Endothelial cell of umbilical vein (primary cell): ENCODE measurements around the gene ATP5F1B. TPM values are rescaled to one million over a fixed set of nuclear protein-coding genes. Genes with fewer than 3 reads are reported as not detected.
A peak's percentile ranks its signal among the peaks of the same experiment; 100 is the strongest.

Source experiments
- Bru-seq: library from RNA; stranded (reverse); fragments of 400-500 nt; gene quantifications from one replicate; lab custom pipeline; 2021; lab: Mats Ljungman, UMichigan
- BruChase-seq, 2 experiments: library from RNA; stranded (reverse); fragments of 400-500 nt; gene quantifications; one replicate each; lab custom pipeline; 2021; lab: Mats Ljungman, UMichigan
- BruUV-seq: library from RNA; stranded (reverse); fragments of 400-500 nt; replicated peaks from 2 replicates; lab custom pipeline; 2021; lab: Mats Ljungman, UMichigan
- CTCF ChIA-PET: fragments of 300-600, 350-600 bp; sonication (Branson Sonifier 250); formaldehyde crosslinking; loops from one replicate; lab custom pipeline; 2021; ENCODE audit warnings: antibody characterized with exemption, inconsistent platforms; lab: Charles Lee
- POLR2A ChIA-PET: fragments of 300-600, 350-600 bp; sonication (Branson Sonifier 250); formaldehyde crosslinking; loops from one replicate; lab custom pipeline; 2021; ENCODE audit warnings: antibody characterized with exemption, inconsistent platforms; lab: Charles Lee
- DNase-seq: peaks from one replicate; pipeline ENCODE4 v3.0.0-alpha.2; 2011; ENCODE audit warnings: low read depth, low spot score
- FAIRE-seq: peaks from 2 replicates; lab custom pipeline; 2011; peaks lifted over from hg19 to GRCh38; lab: Jason Lieb, UNC
- H2AFZ ChIP-seq: 2 replicates; pipeline ENCODE4 v1.6.0; 2012; ENCODE audit warnings: low read depth, low read length, control low read depth, inconsistent platforms
- H3K27ac ChIP-seq: 2 replicates; pipeline ENCODE4 v1.5.1; 2011; ENCODE audit warnings: low read depth, mild to moderate bottlenecking, control low read depth, low read length, moderate library complexity; ENCODE audit not compliant: insufficient read depth
- H3K27me3 ChIP-seq, 2 experiments: 2 replicates each; pipeline versions ENCODE4 v1.6.0 to v1.6.1; 2011; ENCODE audit warnings: low read length in 2 of 2, mixed read lengths in 1 of 2; ENCODE audit not compliant: control insufficient read depth in 2 of 2, insufficient read depth in 2 of 2
- H3K36me3 ChIP-seq, 2 experiments: 2 replicates in 1 of 2; 3 replicates in 1 of 2; pipeline ENCODE4 v1.5.1; 2011; ENCODE audit warnings: low read length in 2 of 2, mild to moderate bottlenecking in 1 of 2, moderate library complexity in 1 of 2; ENCODE audit not compliant: control insufficient read depth in 2 of 2, insufficient read depth in 2 of 2; ENCODE audit errors: extremely low read depth in 1 of 2
- H3K4me1 ChIP-seq: 3 replicates; pipeline ENCODE4 v1.5.1; 2011; ENCODE audit warnings: mild to moderate bottlenecking, low read length; ENCODE audit not compliant: control insufficient read depth, insufficient read depth; ENCODE audit errors: extremely low read depth
- H3K4me2 ChIP-seq: 2 replicates; pipeline ENCODE4 v1.6.1; 2011; ENCODE audit warnings: low read length, control low read depth, mixed read lengths; ENCODE audit not compliant: insufficient read depth
- H3K4me3 ChIP-seq, 3 experiments: fragments of 200-600 bp in 1 of 3; sonication (generic), shearing (Covaris generic) in 1 of 3; replicated peaks in 1 of 3; 2 replicates each; pipeline ENCODE4 v1.5.1; 2011 to 2016; ENCODE audit warnings: control low read depth in 3 of 3, low read length in 3 of 3, mild to moderate bottlenecking in 2 of 3, inconsistent platforms in 1 of 3, low read depth in 1 of 3, moderate library complexity in 1 of 3; ENCODE audit not compliant: insufficient read depth in 1 of 3
- H3K79me2 ChIP-seq: 2 replicates; pipeline ENCODE4 v1.6.0; 2012; ENCODE audit warnings: low read length, inconsistent platforms; ENCODE audit not compliant: control insufficient read depth, insufficient read depth
- H3K9ac ChIP-seq: replicated peaks from 2 replicates; pipeline ENCODE3; 2011; ENCODE audit warnings: low read length, control low read depth; ENCODE audit not compliant: insufficient read depth; ENCODE audit errors: extremely low read depth
- H3K9me1 ChIP-seq: replicated peaks from 3 replicates; pipeline ENCODE4 v1.6.0; 2011; ENCODE audit warnings: mild to moderate bottlenecking, low read length; ENCODE audit not compliant: control insufficient read depth, insufficient read depth; ENCODE audit errors: extremely low read depth
- H3K9me3 ChIP-seq: replicated peaks from 2 replicates; pipeline ENCODE4 v1.5.1; 2012; ENCODE audit warnings: low read length, inconsistent platforms; ENCODE audit not compliant: control insufficient read depth, insufficient read depth
- H4K20me1 ChIP-seq: replicated peaks from 2 replicates; pipeline ENCODE3; 2011; ENCODE audit warnings: mild to moderate bottlenecking, low read length; ENCODE audit not compliant: control insufficient read depth, insufficient read depth; ENCODE audit errors: extremely low read depth
- CTCF ChIP-seq, 2 donors: IDR thresholded peaks; 1 replicate in 1 of 2; 2 replicates in 1 of 2; pipeline ENCODE4 v1.5.1; 2011; ENCODE audit warnings: low read length in 2 of 2, mild to moderate bottlenecking in 2 of 2, moderate library complexity in 2 of 2, control low read depth in 1 of 2, inconsistent platforms in 1 of 2, low read depth in 1 of 2; ENCODE audit not compliant: insufficient read depth in 1 of 2; ENCODE audit errors: extremely low read depth in 1 of 2
- EZH2 ChIP-seq: IDR thresholded peaks from 2 replicates; pipeline ENCODE4 v1.6.1; 2012; ENCODE audit warnings: borderline replicate concordance, low read depth, mild to moderate bottlenecking, moderate library complexity, low read length, inconsistent platforms; ENCODE audit not compliant: severe bottlenecking
- FOS ChIP-seq: IDR thresholded peaks from 2 replicates; pipeline ENCODE4 v1.6.1; 2011; ENCODE audit warnings: mild to moderate bottlenecking, low read length, moderate library complexity, borderline replicate concordance; ENCODE audit not compliant: insufficient read depth
- GATA2 ChIP-seq: IDR thresholded peaks from 2 replicates; pipeline ENCODE4 v1.7.0; 2011; ENCODE audit warnings: low read depth, mild to moderate bottlenecking, moderate library complexity, mixed read lengths, low read length; ENCODE audit not compliant: insufficient read length, insufficient read depth
- JUN ChIP-seq: IDR thresholded peaks from 2 replicates; pipeline ENCODE4 v1.6.1; 2011; ENCODE audit warnings: borderline replicate concordance, low read depth; ENCODE audit not compliant: insufficient read length, insufficient read depth
- MAX ChIP-seq: IDR thresholded peaks from 2 replicates; pipeline ENCODE4 v1.6.1; 2011; ENCODE audit not compliant: insufficient read depth, insufficient read length
- MYC ChIP-seq: IDR thresholded peaks from one replicate; pipeline ENCODE4 v1.6.1; 2011; ENCODE audit warnings: mild to moderate bottlenecking, low read depth, low read length
- POLR2A ChIP-seq: IDR thresholded peaks from 2 replicates; pipeline ENCODE4 v1.6.1; 2012; ENCODE audit warnings: low read depth, mild to moderate bottlenecking, control low read depth, low read length
- POLR2AphosphoS5 ChIP-seq: IDR thresholded peaks from 2 replicates; pipeline ENCODE4 v1.6.1; 2012; ENCODE audit warnings: low read depth, mild to moderate bottlenecking, control low read depth, low read length, moderate library complexity; ENCODE audit not compliant: insufficient read depth
- dilution Hi-C: fragments of 300-500 bp; cut with MboI; formaldehyde crosslinking; loops from one replicate; pipeline ENCODE4 v1.15.0; 2019; ENCODE audit warnings: low sequenced_read_pairs; ENCODE audit not compliant: extremely low pct_ligation_motif_present
- intact Hi-C: fragments of 100-400 bp; cut with micrococcal nuclease; formaldehyde crosslinking; loops from one replicate; pipeline ENCODE4 v1.10.0; 2022
- long read RNA-seq: library from polyadenylated mRNA; stranded (forward); transcript quantifications from one replicate; pipeline ENCODE4 v2.0.0, GENCODE V29; 2021
- polyA minus RNA-seq, 3 experiments: library from RNA; depleted of rRNA, polyadenylated mRNA; stranded (reverse); fragments of >200 nt; gene quantifications; 1 replicate in 1 of 3; 2 replicates in 2 of 3; pipeline ENCODE4 v1.2.3, GENCODE V29; 2011
- polyA plus RNA-seq, 4 experiments: library from polyadenylated mRNA; depleted of rRNA in 3 of 4; stranded (reverse) in 3 of 4; unstranded in 1 of 4; fragments of >200 nt; gene quantifications; 2 replicates each; pipeline versions ENCODE4 v1.2.1 to v1.2.3, GENCODE V29; 2011 to 2012; ENCODE audit warnings: missing spikeins in 1 of 4
- total RNA-seq: library from RNA; stranded (reverse); gene quantifications from 2 replicates; pipeline ENCODE4 v1.2.3, GENCODE V29; 2021

Gene ATP5F1B
- 520 and 590 TPM in 2 replicates for total RNA-seq
- 829 and 941 TPM in 2 replicates for polyA plus RNA-seq
- polyA plus RNA-seq (2011; cell fraction: cytosol; rRNA removed), result 770 and 805 TPM in 2 replicates
- 569 and 590 TPM in 2 replicates for polyA plus RNA-seq (2011; cell fraction: nucleus; rRNA removed)
- polyA plus RNA-seq (2012), result 848 and 969 TPM in 2 replicates
- 1,149 and 1,211 TPM in 2 replicates for polyA minus RNA-seq
- 887 TPM for polyA minus RNA-seq (2011; cell fraction: cytosol; rRNA and poly(A)+ RNA removed)
- 125 and 191 TPM in 2 replicates for polyA minus RNA-seq (2011; cell fraction: nucleus; rRNA and poly(A)+ RNA removed)
- percentile 95 among the genes with signal in this experiment for Bru-seq, nascent RNA
- BruChase-seq, experiment 1, labeled RNA remaining after a 6-hour chase, result percentile 100 among the genes with signal in this experiment
- percentile 99 among the genes with signal in this experiment for BruChase-seq, experiment 2, labeled RNA remaining after a 2-hour chase
- long read RNA-seq, transcript ATP5F1B-208 (2 exons, 457 nt), result minor isoform, 17 of 1,020 reads
- long read RNA-seq, transcript ATP5F1B-201 (10 exons, 1,839 nt), result major isoform, 864 of 1,020 reads
- long read RNA-seq, partial matches to known transcripts, result 82 of 1,020 reads
- long read RNA-seq, other reads (novel, unspliced or antisense), result 57 of 1,020 reads

DNA sequence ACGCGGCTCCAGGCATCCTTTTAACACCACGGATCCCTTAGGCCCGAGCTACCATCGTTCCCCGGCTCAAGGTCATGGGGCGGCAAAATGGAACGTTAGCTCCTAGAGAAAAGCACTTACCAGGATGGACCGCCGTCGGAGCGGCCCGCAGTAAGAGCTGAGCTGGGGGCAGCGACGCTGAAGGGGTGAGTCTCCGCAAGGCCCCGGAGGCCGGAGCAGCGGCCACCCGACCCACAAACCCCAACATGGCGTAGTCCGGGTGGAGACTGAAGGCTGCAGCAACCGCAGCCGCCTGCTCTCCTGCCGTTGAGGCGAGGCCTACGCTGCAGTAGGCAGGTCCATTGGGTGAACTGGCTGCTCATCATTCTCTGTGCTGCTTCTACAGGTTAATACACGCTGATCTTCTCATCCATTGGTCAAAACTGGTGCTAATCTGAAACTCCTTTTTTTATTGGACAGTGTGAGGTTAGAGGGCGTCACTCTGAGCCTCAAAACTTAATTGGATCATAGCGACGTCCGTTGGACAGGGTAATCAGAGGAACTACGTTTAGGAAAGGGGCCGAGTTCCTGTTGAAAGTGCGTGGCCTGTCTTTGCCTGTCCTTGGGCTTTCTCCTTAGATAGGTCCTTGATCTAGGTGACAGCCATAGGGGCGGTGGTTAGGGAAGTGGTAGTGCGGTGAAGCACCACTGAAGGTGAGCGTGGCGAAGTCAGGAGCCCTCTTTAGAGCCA is at the start of gene ATP5F1B:
Gene ATP5F1B, minus strand, starts transcription at position 268 of the 730 bp plus-strand sequence. Its CDS starts 21 bp downstream, at position 247.
- H3K9ac ChIP-seq, result peak within 1 kb of the TSS; percentile 87
- no TSS peak for BruUV-seq
- H3K27ac ChIP-seq, result peak within 1 kb of the TSS; percentile 50
- CTCF ChIA-PET, result interaction anchor here (1.3 to 1.7 kb wide), 2 partner anchors 9 to 356 kb away, joined by 3 to 20 read pairs; no protein-coding TSS in a partner anchor
- no peaks in the 10 kb centered on the region for H3K27me3 ChIP-seq
- dilution Hi-C loops, result no loop called here
- peaks cover 42% of the 10 kb centered on the region for H3K79me2 ChIP-seq
- POLR2A ChIA-PET, result interaction anchor here (1.0 to 1.3 kb wide), 3 partner anchors 9 to 80 kb away, joined by 3 to 9 read pairs (median 9); partner anchors contain the start of gene NACA
- peak; percentile 100 for DNase-seq
- TF ChIP-seq CTCF (IDR thresholded peaks at IDR 0.05; ENCODE audit: extremely low read depth in 1 of 2, insufficient read depth in 1 of 2, low read depth in 1 of 2, low read length in 2 of 2), result no peak
- TF ChIP-seq FOS, result no peak
- peak; percentile 99 for TF ChIP-seq POLR2A
- no peak for TF ChIP-seq EZH2
- TF ChIP-seq GATA2, result no peak
- peak; percentile 98 for TF ChIP-seq POLR2AphosphoS5
- no peak for TF ChIP-seq MAX
- no peak for TF ChIP-seq JUN
- peak; percentile 22 for TF ChIP-seq MYC
- peaks cover 15% of the 10 kb centered on the region for H3K4me1 ChIP-seq
- intact Hi-C loops, result loop anchor here (1.0 kb wide), 3 partner anchors 9 to 422 kb away; partner anchors contain the start of genes NABP2 and NACA
- H3K4me2 ChIP-seq, result peak within 1 kb of the TSS; percentile 92
- H4K20me1 ChIP-seq, result peaks cover 6% of the 10 kb centered on the region
- FAIRE-seq, result peak; percentile 97
- H3K9me1 ChIP-seq, result no peaks in the 10 kb centered on the region
- peaks cover 16 to 23% of the 10 kb centered on the region in 2 experiments for H3K36me3 ChIP-seq
- peak within 1 kb of the TSS; percentile 50 for H2AFZ ChIP-seq
- peak within 1 kb of the TSS; percentile 72 to 86 (median 84) for H3K4me3 ChIP-seq
- no peaks in the 10 kb centered on the region for H3K9me3 ChIP-seq
